Peyer's patch (tissue), 4 donors: ENCODE measurements around the gene GALNT1. TPM values are rescaled to one million over a fixed set of nuclear protein-coding genes. Genes with fewer than 3 reads are reported as not detected.

Experiments
- DNase-seq, 3 donors: peaks; one replicate each; pipeline ENCODE4 v3.0.0-alpha.2; 2017 to 2019
- H3K27ac ChIP-seq, 4 donors: fragments of 200-600 bp; sonication (generic); one replicate each; pipeline ENCODE4 v1.5.1; 2016 to 2019
- H3K27me3 ChIP-seq, 2 donors: fragments of 200-600 bp; sonication (generic); one replicate each; pipeline ENCODE4 v1.5.1; 2019
- H3K36me3 ChIP-seq, 3 donors: fragments of 200-600 bp; sonication (generic); one replicate each; pipeline ENCODE4 v1.5.1; 2016 to 2019
- H3K4me1 ChIP-seq, 4 donors: fragments of 200-600 bp; sonication (generic); one replicate each; pipeline ENCODE4 v1.5.1; 2016 to 2019
- H3K4me3 ChIP-seq, 4 donors: fragments of 200-600 bp; sonication (generic); 1 replicate in 3 of 4; 2 replicates in 1 of 4; pipeline ENCODE4 v1.5.1; 2016 to 2019; ENCODE audit warnings: mild to moderate bottlenecking in 1 of 4
- H3K9me3 ChIP-seq, 4 donors: fragments of 200-600 bp; sonication (generic); one replicate each; pipeline ENCODE4 v1.5.1; 2016 to 2019; ENCODE audit warnings: mild to moderate bottlenecking in 1 of 4
- POLR2A ChIP-seq, 2 donors: fragments of 450-650 bp; IDR thresholded peaks; one replicate each; pipeline ENCODE4 v1.5.1; 2017; ENCODE audit warnings: antibody characterized with exemption in 2 of 2, mild to moderate bottlenecking in 2 of 2, moderate library complexity in 2 of 2
- total RNA-seq, 4 donors: library from RNA; depleted of rRNA; stranded (reverse); fragments of >200 nt; gene quantifications; one replicate each; pipeline ENCODE4 v1.1.0, GENCODE V29; 2016
- TF ChIP-seq, protein P1 (sequence below), 6 experiments: fragments of 450-650 bp in 4 of 6; fragments of 200-600 bp in 2 of 6; sonication (generic) in 1 of 6; IDR thresholded peaks; one replicate each; pipeline ENCODE4 v1.5.1; 2017 to 2019; ENCODE audit warnings: antibody characterized with exemption in 6 of 6, mild to moderate bottlenecking in 3 of 6, moderate library complexity in 1 of 6

GALNT1 gene
- total RNA-seq, 4 donors from 2014 or later, result 30.5 to 87.6 (median 70.7) TPM

DNA sequence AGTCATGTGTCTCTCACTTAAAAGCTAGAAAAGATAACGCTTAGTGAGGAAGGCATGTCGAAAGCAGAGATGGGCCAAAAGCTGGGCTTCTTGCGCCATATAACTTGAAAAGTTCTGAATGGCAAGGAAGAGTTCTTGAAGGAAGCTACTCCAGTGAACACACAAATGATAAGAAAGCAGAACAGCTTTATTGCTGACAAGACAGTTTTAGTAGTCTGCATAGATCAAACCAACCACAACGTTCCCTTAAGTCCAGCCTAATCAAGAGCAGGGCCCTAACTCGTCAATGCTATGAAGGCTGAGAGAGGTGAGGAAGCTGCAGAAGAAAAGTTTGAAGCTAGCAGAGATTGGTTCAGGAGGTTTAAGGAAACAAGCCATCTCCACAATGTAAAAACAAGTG, 55.7 kb downstream of the GALNT1 start:
- H3K36me3 ChIP-seq, result no peaks in the 10 kb centered on the region
- H3K4me1 ChIP-seq, result peaks cover 0 to 10% (median 2%) of the 10 kb centered on the region in 4 donors
- no peaks in the 10 kb centered on the region for H3K9me3 ChIP-seq
- no peak overlapping the region for H3K4me3 ChIP-seq
- TF ChIP-seq, protein P1, sequence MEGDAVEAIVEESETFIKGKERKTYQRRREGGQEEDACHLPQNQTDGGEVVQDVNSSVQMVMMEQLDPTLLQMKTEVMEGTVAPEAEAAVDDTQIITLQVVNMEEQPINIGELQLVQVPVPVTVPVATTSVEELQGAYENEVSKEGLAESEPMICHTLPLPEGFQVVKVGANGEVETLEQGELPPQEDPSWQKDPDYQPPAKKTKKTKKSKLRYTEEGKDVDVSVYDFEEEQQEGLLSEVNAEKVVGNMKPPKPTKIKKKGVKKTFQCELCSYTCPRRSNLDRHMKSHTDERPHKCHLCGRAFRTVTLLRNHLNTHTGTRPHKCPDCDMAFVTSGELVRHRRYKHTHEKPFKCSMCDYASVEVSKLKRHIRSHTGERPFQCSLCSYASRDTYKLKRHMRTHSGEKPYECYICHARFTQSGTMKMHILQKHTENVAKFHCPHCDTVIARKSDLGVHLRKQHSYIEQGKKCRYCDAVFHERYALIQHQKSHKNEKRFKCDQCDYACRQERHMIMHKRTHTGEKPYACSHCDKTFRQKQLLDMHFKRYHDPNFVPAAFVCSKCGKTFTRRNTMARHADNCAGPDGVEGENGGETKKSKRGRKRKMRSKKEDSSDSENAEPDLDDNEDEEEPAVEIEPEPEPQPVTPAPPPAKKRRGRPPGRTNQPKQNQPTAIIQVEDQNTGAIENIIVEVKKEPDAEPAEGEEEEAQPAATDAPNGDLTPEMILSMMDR (IDR thresholded peaks at IDR 0.05), result no peak
- TF ChIP-seq POLR2A (IDR thresholded peaks at IDR 0.05), result no peak
- DNase-seq, result no peak
- no peak overlapping the region for H3K27ac ChIP-seq
- no peaks in the 10 kb centered on the region for H3K27me3 ChIP-seq

- no peaks in the 10 kb centered on the region for H3K9me3 ChIP-seq
- peaks cover 0 to 4% (median under 1%) of the 10 kb centered on the region in 4 donors for H3K4me1 ChIP-seq
- no peak for DNase-seq
- H3K27me3 ChIP-seq, result no peaks in the 10 kb centered on the region
- H3K36me3 ChIP-seq, result no peaks in the 10 kb centered on the region
- H3K4me3 ChIP-seq, result no peak overlapping the region
- TF ChIP-seq, protein P1 (IDR thresholded peaks at IDR 0.05), result no peak
- TF ChIP-seq POLR2A (IDR thresholded peaks at IDR 0.05), result no peak
- no peak overlapping the region for H3K27ac ChIP-seq
Observed at GRCh38 chr18:35639296-35639695, 57.8 kb downstream of the GALNT1 start.

DNA sequence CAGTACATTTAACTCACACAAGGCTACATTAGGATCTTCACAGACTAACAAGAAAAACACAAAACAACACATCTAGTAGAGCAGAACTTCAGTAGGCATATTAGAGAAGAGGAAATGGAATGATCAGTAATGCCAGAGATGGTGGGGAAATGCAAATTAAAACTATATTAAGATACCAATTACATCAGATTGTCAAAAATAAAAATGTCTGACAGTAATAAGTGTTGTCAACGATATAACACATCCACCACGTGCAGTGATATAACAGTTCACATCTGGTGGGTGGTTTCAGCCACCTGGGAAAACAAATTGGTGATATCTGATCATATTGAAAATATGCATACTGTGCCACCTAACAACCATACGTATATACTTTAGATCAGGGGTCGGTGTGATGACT, 59.9 kb downstream of the GALNT1 start:
- no peaks in the 10 kb centered on the region for H3K27me3 ChIP-seq
- H3K9me3 ChIP-seq, result no peaks in the 10 kb centered on the region
- H3K4me3 ChIP-seq, result no peak overlapping the region
- H3K4me1 ChIP-seq, result no peaks in the 10 kb centered on the region
- no peak for DNase-seq
- TF ChIP-seq, protein P1 (IDR thresholded peaks at IDR 0.05), result no peak
- no peak for TF ChIP-seq POLR2A (IDR thresholded peaks at IDR 0.05)
- H3K27ac ChIP-seq, result no peak overlapping the region
- H3K36me3 ChIP-seq, result no peaks in the 10 kb centered on the region

DNA sequence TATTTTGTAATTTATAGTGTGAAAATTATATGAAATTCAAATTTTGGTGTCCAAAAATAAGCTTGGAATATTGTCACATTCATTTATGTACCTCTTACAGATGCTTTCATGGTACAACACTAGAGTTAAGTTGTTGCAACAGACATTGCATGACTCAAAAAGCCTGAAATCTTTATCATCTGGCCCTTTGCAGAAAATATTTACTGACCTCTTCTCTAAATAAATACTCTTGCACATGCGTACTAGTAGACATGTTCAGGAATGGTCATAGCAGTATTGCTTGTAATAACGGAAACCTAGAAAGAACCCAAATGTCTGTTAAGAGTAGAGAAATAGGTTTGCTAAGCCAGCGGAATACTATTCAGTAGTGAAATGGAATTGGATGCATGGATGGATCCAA, 60.4 kb downstream of the GALNT1 start:
- Histone ChIP-seq H3K27ac (no peak overlapping the region), H3K4me1 (no peaks in the 10 kb centered on the region), H3K27me3 (no peaks in the 10 kb centered on the region), H3K4me3 (no peak overlapping the region), H3K36me3 (no peaks in the 10 kb centered on the region), H3K9me3 (no peaks in the 10 kb centered on the region)
- DNase-seq, result no peak
- TF ChIP-seq, protein P1 (IDR thresholded peaks at IDR 0.05), result no peak
- no peak for TF ChIP-seq POLR2A (IDR thresholded peaks at IDR 0.05)

DNA sequence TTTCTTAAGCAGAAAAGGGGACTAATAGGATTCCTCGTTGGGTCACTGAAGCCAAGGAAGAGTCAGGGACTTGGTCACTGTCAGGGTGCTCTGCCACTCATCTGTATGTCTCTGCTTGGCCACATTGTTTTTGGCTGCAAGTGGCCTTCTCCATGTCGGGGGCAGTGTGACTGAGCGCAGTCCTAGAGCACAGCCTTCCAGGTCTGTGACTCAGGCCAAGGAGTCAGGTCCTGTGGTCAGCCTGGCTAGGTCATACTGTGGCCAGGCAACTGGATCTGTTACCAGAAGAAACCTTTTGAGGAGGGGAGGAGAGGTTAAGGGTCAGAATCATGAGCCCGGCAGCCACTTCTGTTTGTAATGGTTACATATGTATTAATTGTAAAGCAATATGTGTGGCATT, 61.3 kb downstream of the GALNT1 start:
- no peak for DNase-seq
- H3K27ac ChIP-seq, result no peak overlapping the region
- TF ChIP-seq, protein P1 (IDR thresholded peaks at IDR 0.05), result no peak
- TF ChIP-seq POLR2A (IDR thresholded peaks at IDR 0.05), result no peak
- H3K27me3 ChIP-seq, result no peaks in the 10 kb centered on the region
- no peaks in the 10 kb centered on the region for H3K9me3 ChIP-seq
- no peaks in the 10 kb centered on the region for H3K4me1 ChIP-seq
- H3K4me3 ChIP-seq, result no peak overlapping the region
- no peaks in the 10 kb centered on the region for H3K36me3 ChIP-seq

DNA sequence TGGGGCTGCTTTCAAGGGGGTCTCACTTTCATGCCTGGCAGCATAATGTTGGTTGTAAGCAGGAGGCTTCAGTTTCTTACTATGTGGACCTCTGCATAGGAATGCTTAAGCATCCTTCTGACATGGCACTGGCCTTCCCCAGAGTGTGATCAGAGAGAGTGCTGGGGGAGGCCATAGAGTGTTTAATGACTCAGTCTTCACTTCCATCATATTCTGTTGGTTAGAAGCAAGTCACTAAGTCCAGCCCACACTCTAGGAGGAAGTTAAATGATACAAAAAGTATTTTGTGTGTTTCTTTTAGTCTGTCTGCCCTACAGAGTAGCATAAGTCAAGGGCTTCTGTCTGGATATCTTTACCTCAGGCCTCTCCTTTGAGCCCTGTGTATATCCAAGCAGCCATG, 64.9 kb downstream of the GALNT1 start:
- Histone ChIP-seq H3K4me3 (no peak overlapping the region), H3K36me3 (no peaks in the 10 kb centered on the region), H3K9me3 (no peaks in the 10 kb centered on the region), H3K27ac (no peak overlapping the region), H3K27me3 (no peaks in the 10 kb centered on the region), H3K4me1 (no peaks in the 10 kb centered on the region)
- TF ChIP-seq, protein P1 (IDR thresholded peaks at IDR 0.05), result no peak
- no peak for TF ChIP-seq POLR2A (IDR thresholded peaks at IDR 0.05)
- no peak for DNase-seq
